Smooth muscle cell (in vitro differentiated cells): Measurements from ENCODE around the gene C1orf116. TPM values are rescaled to one million over a fixed set of nuclear protein-coding genes. Genes with fewer than 3 reads are reported as not detected.

Experiments used
- DNase-seq: peaks from one replicate; lab custom pipeline; 2025; ENCODE audit not compliant: unreplicated experiment; lab: John Stamatoyannopoulos, UW
- H2AFZ ChIP-seq: fragments of 200-600 bp; sonication (generic); 2 replicates; pipeline ENCODE4 v1.6.0; 2016; ENCODE audit warnings: antibody characterized with exemption, low read depth, mild to moderate bottlenecking
- H3F3A ChIP-seq: fragments of 200-600 bp; sonication (generic); 2 replicates; pipeline ENCODE4 v1.6.0; 2017; ENCODE audit warnings: antibody characterized with exemption, low read depth
- H3K27ac ChIP-seq: fragments of 200-600 bp; sonication (generic); 2 replicates; pipeline ENCODE4 v1.5.1; 2016; ENCODE audit warnings: low read depth, mild to moderate bottlenecking
- H3K27me3 ChIP-seq: fragments of 200-600 bp; sonication (generic); 2 replicates; pipeline ENCODE4 v1.6.1; 2016; ENCODE audit warnings: low read depth, mild to moderate bottlenecking
- H3K36me3 ChIP-seq: fragments of 200-600 bp; sonication (generic); 2 replicates; pipeline ENCODE4 v1.5.1; 2016; ENCODE audit warnings: low read depth
- H3K4me1 ChIP-seq: fragments of 200-600 bp; sonication (generic); 2 replicates; pipeline ENCODE4 v1.5.1; 2016; ENCODE audit warnings: low read depth
- H3K4me2 ChIP-seq: fragments of 200-600 bp; sonication (generic); 2 replicates; pipeline ENCODE4 v1.6.0; 2016; ENCODE audit warnings: mild to moderate bottlenecking
- H3K4me3 ChIP-seq: fragments of 200-600 bp; sonication (generic); 2 replicates; pipeline ENCODE4 v1.5.1; 2016; ENCODE audit warnings: mild to moderate bottlenecking
- H3K79me2 ChIP-seq: fragments of 200-600 bp; sonication (generic); 2 replicates; pipeline ENCODE4 v1.6.0; 2016; ENCODE audit warnings: low read depth, mild to moderate bottlenecking
- H3K9ac ChIP-seq: fragments of 200-600 bp; sonication (generic); 2 replicates; pipeline ENCODE4 v1.6.0; 2016; ENCODE audit warnings: low read depth
- H3K9me3 ChIP-seq: fragments of 200-600 bp; sonication (generic); replicated peaks from 2 replicates; pipeline ENCODE4 v1.5.1; 2016; ENCODE audit warnings: low read depth
- H4K20me1 ChIP-seq: fragments of 200-600 bp; sonication (generic); 2 replicates; pipeline ENCODE4 v1.6.0; 2016; ENCODE audit warnings: low read depth
- WGBS: methylation state at CpG from one replicate; pipeline ENCODE4 v1.1.7; 2016; ENCODE audit warnings: low lambda C conversion rate; 5-methylcytosine and 5-hydroxymethylcytosine counted together
- polyA plus RNA-seq: library from polyadenylated mRNA; unstranded; fragments of >200 nt; fragmentation: Nextera tagmentation; extraction: Ambion mirVana; gene quantifications from 2 replicates; pipeline ENCODE4 v1.2.1, GENCODE V29; 2016
- total RNA-seq: library from RNA; depleted of rRNA; stranded (reverse); fragments of >200 nt; gene quantifications from 2 replicates; pipeline ENCODE4 v1.2.3, GENCODE V29; 2014
- TF ChIP-seq, protein P1 (sequence below): fragments of 200-600 bp; sonication (generic); IDR thresholded peaks from 2 replicates; pipeline ENCODE4 v1.5.1; 2017; ENCODE audit warnings: borderline replicate concordance, mild to moderate bottlenecking, antibody characterized with exemption; ENCODE audit not compliant: insufficient read depth, poor library complexity, severe bottlenecking

The C1orf116 gene
- total and polyA plus RNA-seq, 2 experiments from 2014 or later = 0.14 to 6.0 TPM

DNA sequence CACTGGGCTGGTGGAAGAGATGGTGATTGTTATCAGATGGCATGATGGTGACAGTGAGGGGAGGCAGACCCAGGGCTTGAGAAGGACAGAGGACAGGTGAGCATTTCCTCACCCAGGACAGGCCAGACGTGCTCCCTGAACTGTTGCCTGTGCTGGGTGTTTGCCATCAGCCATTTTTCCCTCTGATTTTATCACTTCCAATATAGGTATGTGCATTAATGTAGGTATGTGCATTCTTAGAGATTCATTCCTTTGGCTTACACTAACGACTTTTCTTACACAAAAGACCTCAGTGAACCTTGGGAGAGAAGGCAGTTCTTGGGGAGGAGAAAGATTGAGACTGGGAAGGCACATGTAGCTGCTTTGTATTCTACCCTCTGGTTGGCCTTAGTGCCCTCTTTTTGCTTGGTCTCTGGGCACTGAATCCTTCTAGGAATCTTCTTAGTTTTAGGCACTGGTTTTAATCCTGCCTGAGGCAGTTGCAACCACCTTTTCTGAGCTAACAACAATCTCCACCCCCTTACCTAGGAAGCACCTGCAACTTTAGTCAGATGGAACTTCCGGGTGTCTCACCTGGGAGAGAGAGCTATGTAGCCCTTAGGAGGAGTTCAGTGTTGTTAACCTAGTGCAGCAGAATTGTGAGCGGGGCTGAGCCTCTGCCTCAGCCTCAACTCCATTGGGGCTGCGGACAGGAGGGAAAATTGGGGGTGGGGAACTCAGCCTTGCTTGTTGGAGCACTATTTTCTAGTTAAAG is 30.9 kb downstream of the C1orf116 start:
- TF ChIP-seq, protein P1, sequence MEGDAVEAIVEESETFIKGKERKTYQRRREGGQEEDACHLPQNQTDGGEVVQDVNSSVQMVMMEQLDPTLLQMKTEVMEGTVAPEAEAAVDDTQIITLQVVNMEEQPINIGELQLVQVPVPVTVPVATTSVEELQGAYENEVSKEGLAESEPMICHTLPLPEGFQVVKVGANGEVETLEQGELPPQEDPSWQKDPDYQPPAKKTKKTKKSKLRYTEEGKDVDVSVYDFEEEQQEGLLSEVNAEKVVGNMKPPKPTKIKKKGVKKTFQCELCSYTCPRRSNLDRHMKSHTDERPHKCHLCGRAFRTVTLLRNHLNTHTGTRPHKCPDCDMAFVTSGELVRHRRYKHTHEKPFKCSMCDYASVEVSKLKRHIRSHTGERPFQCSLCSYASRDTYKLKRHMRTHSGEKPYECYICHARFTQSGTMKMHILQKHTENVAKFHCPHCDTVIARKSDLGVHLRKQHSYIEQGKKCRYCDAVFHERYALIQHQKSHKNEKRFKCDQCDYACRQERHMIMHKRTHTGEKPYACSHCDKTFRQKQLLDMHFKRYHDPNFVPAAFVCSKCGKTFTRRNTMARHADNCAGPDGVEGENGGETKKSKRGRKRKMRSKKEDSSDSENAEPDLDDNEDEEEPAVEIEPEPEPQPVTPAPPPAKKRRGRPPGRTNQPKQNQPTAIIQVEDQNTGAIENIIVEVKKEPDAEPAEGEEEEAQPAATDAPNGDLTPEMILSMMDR = no peak
- H2AFZ ChIP-seq = no peak overlapping the region
- H3K79me2 ChIP-seq = no peaks in the 10 kb centered on the region
- no peaks in the 10 kb centered on the region for H3K27me3 ChIP-seq
- H3K36me3 ChIP-seq = no peaks in the 10 kb centered on the region
- 87% methylated on average over 5 of the region's 5 CpGs for WGBS
- no peaks in the 10 kb centered on the region for H3F3A ChIP-seq
- no peak overlapping the region for H3K4me2 ChIP-seq
- DNase-seq = no peak
- H3K27ac ChIP-seq = no peak overlapping the region
- no peaks in the 10 kb centered on the region for H4K20me1 ChIP-seq
- no peak overlapping the region for H3K4me3 ChIP-seq
- H3K9ac ChIP-seq = no peak overlapping the region
- H3K4me1 ChIP-seq = peaks cover 3% of the 10 kb centered on the region
- no peaks in the 10 kb centered on the region for H3K9me3 ChIP-seq

DNA sequence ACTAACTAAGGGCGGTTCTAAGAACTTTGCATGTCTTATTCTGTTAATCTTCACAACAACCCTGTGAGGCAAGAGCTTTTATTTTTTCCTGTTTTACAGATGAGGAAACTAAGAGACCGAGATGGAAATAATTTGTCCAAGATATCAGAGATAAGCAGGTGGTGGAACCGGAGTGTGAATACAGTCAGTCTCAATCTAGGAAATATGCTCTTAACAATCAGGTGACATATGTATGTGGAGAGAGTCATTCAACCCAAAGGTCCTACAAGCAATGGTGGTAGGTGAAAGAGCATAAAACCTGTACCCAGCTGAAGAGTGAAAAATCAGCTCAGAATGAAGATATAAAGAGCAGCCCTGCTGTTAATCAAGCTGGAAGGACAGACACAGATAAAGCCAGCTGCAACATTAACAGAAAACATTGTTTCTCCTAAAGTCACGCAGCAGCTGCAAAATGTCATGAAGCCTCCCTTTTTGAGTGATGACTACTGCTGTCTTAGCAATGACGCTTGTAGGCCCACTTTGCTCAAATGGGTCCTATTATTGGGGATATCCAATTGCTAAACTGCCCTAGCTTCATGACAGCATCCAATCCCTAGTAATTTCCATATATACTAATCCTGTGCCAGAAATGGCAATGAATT is 31.8 kb downstream of the C1orf116 start:
- no peak overlapping the region for H2AFZ ChIP-seq
- H3K79me2 ChIP-seq = no peaks in the 10 kb centered on the region
- H3K36me3 ChIP-seq = no peaks in the 10 kb centered on the region
- H4K20me1 ChIP-seq = no peaks in the 10 kb centered on the region
- no peaks in the 10 kb centered on the region for H3K9me3 ChIP-seq
- no peaks in the 10 kb centered on the region for H3F3A ChIP-seq
- WGBS = 74% methylated on average over 5 of the region's 5 CpGs
- TF ChIP-seq, protein P1 = no peak
- no peak overlapping the region for H3K4me2 ChIP-seq
- no peak overlapping the region for H3K4me3 ChIP-seq
- no peak overlapping the region for H3K9ac ChIP-seq
- no peak overlapping the region for H3K27ac ChIP-seq
- DNase-seq = no peak
- peaks cover 7% of the 10 kb centered on the region for H3K27me3 ChIP-seq
- H3K4me1 ChIP-seq = peaks cover 3% of the 10 kb centered on the region

DNA sequence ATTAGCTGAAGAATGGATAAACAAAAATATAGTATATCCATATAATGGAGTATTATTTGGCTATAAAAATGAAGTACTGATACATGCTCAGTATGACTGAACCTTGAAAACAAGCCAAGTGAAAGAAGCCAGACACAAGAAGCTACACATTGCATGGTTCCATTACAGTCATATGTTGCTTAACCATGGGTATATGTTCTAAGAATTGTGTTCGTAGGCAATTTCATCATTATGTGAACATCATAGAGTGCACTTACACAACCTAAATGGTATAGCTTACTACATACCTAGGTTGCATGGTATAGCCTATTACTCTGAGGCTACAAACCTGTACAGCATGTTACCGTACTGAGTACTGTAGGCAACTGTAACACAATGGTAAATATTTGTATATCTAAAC is 33.7 kb downstream of the C1orf116 start:
- H3K79me2 ChIP-seq = no peaks in the 10 kb centered on the region
- peaks cover 14% of the 10 kb centered on the region for H3K27me3 ChIP-seq
- peaks cover 3% of the 10 kb centered on the region for H3K4me1 ChIP-seq
- no peak overlapping the region for H2AFZ ChIP-seq
- H4K20me1 ChIP-seq = no peaks in the 10 kb centered on the region
- no peak for DNase-seq
- no peak overlapping the region for H3K4me3 ChIP-seq
- no peaks in the 10 kb centered on the region for H3K9me3 ChIP-seq
- no peaks in the 10 kb centered on the region for H3K36me3 ChIP-seq
- H3K4me2 ChIP-seq = no peak overlapping the region
- H3K9ac ChIP-seq = no peak overlapping the region
- H3F3A ChIP-seq = no peaks in the 10 kb centered on the region
- 93% methylated on average over 2 of the region's 2 CpGs for WGBS
- TF ChIP-seq, protein P1 = no peak
- no peak overlapping the region for H3K27ac ChIP-seq

DNA sequence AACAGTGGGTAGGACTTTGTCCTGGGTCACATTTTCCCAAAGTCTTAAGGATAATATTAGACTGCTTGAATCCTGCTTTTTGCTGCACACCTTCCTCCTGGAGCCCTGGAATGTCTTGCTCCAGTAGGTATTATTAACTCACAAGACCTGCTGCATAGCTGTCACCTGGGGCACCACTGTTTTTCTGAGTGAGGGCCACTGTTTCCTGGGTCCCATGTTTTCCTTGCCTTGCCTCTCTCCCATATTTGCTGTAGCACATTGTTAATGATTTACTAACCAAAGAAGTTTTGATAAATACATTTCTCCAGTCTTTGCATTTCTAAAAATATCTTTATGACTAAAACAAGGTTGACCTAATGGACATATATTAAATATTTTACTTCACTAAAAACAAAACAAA is 39.8 kb downstream of the C1orf116 start:
- H3K79me2 ChIP-seq = no peaks in the 10 kb centered on the region
- no peak overlapping the region for H3K27ac ChIP-seq
- TF ChIP-seq, protein P1 = no peak

More for the DNA sequence above, 39.8 kb downstream of the C1orf116 start:
- Histone ChIP-seq H3K4me2 (no peak overlapping the region), H3K36me3 (no peaks in the 10 kb centered on the region), H3K9me3 (no peaks in the 10 kb centered on the region), H3K4me1 (no peaks in the 10 kb centered on the region), H3K4me3 (no peak overlapping the region), H4K20me1 (no peaks in the 10 kb centered on the region), H3F3A (no peaks in the 10 kb centered on the region), H2AFZ (no peak overlapping the region), H3K27me3 (peaks cover 38% of the 10 kb centered on the region), H3K9ac (no peak overlapping the region)
- no peak for DNase-seq
